Vagina (tissue), 2 donors: Measurements from ENCODE around the gene IGSF3.

ENCODE experiments used
- CTCF ChIP-seq, 3 experiments: fragments of 450-650 bp in 2 of 3; fragments of 200-600 bp in 1 of 3; sonication (generic) in 1 of 3; IDR thresholded peaks; one replicate each; pipeline ENCODE4 v1.5.1; 2017 to 2019; ENCODE audit warnings: antibody characterized with exemption in 3 of 3, mild to moderate bottlenecking in 2 of 3, moderate library complexity in 2 of 3
- POLR2A ChIP-seq, 2 donors: fragments of 450-650 bp; IDR thresholded peaks; one replicate each; pipeline ENCODE4 v1.6.1; 2017; ENCODE audit warnings: antibody characterized with exemption in 2 of 2, mild to moderate bottlenecking in 2 of 2, moderate library complexity in 2 of 2
- POLR2AphosphoS5 ChIP-seq, 2 donors: sonication (generic); formaldehyde crosslinking; IDR thresholded peaks; one replicate each; pipeline ENCODE4 v1.9.0; 2017; ENCODE audit warnings: antibody characterized with exemption in 2 of 2, mild to moderate bottlenecking in 2 of 2, low read depth in 1 of 2; ENCODE audit not compliant: insufficient read depth in 1 of 2

- no peak for TF ChIP-seq CTCF (IDR thresholded peaks at IDR 0.05)
- TF ChIP-seq POLR2A (IDR thresholded peaks at IDR 0.05) = no peak
- TF ChIP-seq POLR2AphosphoS5 (IDR thresholded peaks at IDR 0.05; ENCODE audit: insufficient read depth in 1 of 2, low read depth in 1 of 2) = no peak
Measured at GRCh38 chr1:116558571-116558970, 109.0 kb downstream of the IGSF3 start.
